Mammary epithelial cell (primary cell): ENCODE data around the gene OR10P1.

Experiments used
- EZH2 ChIP-seq: IDR thresholded peaks from 2 replicates; pipeline ENCODE4 v1.6.1; 2012; ENCODE audit warnings: low read length, inconsistent platforms, borderline replicate concordance
- TF ChIP-seq, protein P1 (sequence below), 2 donors: IDR thresholded peaks in 1 of 2; conservative IDR thresholded peaks in 1 of 2; 2 replicates each; pipeline ENCODE4 v1.5.1; 2011 to 2012; ENCODE audit warnings: inconsistent platforms in 2 of 2, low read length in 2 of 2, mild to moderate bottlenecking in 2 of 2, control low read depth in 1 of 2, low read depth in 1 of 2; ENCODE audit not compliant: insufficient read depth in 1 of 2; ENCODE audit errors: extremely low read depth in 1 of 2

DNA sequence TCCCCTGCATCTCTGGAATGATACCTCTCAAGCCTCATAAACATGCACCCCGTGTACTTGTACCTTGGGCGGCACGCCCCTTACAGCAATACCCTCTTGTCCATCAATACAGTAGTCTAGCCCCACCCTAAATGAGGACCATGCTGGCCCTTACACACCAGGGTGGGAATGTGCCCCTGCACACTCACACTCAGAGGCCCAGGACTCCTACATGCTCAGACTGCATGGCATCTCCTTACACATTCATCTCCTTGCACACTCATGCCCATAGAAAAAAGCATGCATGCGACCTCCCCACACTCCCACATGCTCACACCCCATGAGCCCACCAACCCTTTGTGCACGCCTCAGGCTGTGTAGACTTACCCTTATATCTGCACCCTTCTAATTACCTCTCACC is 49.0 kb downstream of the OR10P1 start:
- TF ChIP-seq, protein P1, sequence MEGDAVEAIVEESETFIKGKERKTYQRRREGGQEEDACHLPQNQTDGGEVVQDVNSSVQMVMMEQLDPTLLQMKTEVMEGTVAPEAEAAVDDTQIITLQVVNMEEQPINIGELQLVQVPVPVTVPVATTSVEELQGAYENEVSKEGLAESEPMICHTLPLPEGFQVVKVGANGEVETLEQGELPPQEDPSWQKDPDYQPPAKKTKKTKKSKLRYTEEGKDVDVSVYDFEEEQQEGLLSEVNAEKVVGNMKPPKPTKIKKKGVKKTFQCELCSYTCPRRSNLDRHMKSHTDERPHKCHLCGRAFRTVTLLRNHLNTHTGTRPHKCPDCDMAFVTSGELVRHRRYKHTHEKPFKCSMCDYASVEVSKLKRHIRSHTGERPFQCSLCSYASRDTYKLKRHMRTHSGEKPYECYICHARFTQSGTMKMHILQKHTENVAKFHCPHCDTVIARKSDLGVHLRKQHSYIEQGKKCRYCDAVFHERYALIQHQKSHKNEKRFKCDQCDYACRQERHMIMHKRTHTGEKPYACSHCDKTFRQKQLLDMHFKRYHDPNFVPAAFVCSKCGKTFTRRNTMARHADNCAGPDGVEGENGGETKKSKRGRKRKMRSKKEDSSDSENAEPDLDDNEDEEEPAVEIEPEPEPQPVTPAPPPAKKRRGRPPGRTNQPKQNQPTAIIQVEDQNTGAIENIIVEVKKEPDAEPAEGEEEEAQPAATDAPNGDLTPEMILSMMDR (conservative IDR thresholded peaks at IDR 0.05 in 1 of 2, IDR thresholded peaks at IDR 0.05 in 1 of 2; ENCODE audit: extremely low read depth in 1 of 2, insufficient read depth in 1 of 2, low read depth in 1 of 2, low read length in 2 of 2), result no peak
- no peak for TF ChIP-seq EZH2
